HCT116 (cell line): ENCODE measurements around the gene ATP4A. TPM values are rescaled to one million over a fixed set of nuclear protein-coding genes. Genes with fewer than 3 reads are reported as not detected.

Experiments
- ATAC-seq: fragments of 200-7000 bp; cut with Tn5 transposase; 2 replicates; pipeline ENCODE4 v1.9.1; 2020; ENCODE audit warnings: mild to moderate bottlenecking, moderate library complexity
- BruUV-seq: library from RNA; stranded (reverse); fragments of 400-500 nt; replicated peaks from 2 replicates; lab custom pipeline; 2021; lab: Mats Ljungman, UMichigan
- CTCF ChIA-PET: fragments of 300-600 bp; sonication (Branson Sonifier 250); formaldehyde crosslinking; loops from one replicate; lab custom pipeline; 2021; ENCODE audit warnings: antibody characterized with exemption; lab: Charles Lee
- POLR2A ChIA-PET: fragments of 300-600, 350-600 bp; sonication (Branson Sonifier 250); formaldehyde crosslinking; loops from one replicate; lab custom pipeline; 2021; ENCODE audit warnings: antibody characterized with exemption; lab: Charles Lee
- RAD21 ChIA-PET, 2 experiments: fragments of 300-600 bp; sonication (Branson Sonifier 250); formaldehyde crosslinking; loops; one replicate each; lab custom pipeline; 2023; ENCODE audit warnings: low total read pairs in 2 of 2; ENCODE audit not compliant: uncharacterized antibody in 2 of 2, unreplicated experiment in 2 of 2, low non-redundant PET in 1 of 2; lab: Charles Lee
- DNase-seq: peaks from one replicate; pipeline ENCODE4 v3.0.0-alpha.2; 2010; ENCODE audit warnings: low read depth, low spot score
- H2AFZ ChIP-seq: fragments of 200-600 bp; shearing (Covaris generic), sonication (generic); 2 replicates; pipeline ENCODE4 v1.6.1; 2017; ENCODE audit warnings: low read depth, mixed run types, mixed read lengths, antibody characterized with exemption, low read length; ENCODE audit not compliant: poor library complexity, severe bottlenecking
- H3K27ac ChIP-seq: 2 replicates; pipeline ENCODE4 v1.5.1; 2012; ENCODE audit warnings: low read depth, low read length
- H3K27me3 ChIP-seq: fragments of 200-600 bp; sonication (generic); 2 replicates; pipeline ENCODE4 v1.6.1; 2016; ENCODE audit warnings: mixed run types, low read length, mixed read lengths; ENCODE audit not compliant: insufficient read depth
- H3K36me3 ChIP-seq, 2 experiments: fragments of 200-500 bp in 1 of 2; fragments of 200-600 bp in 1 of 2; sonication (Bioruptor generic) in 1 of 2; sonication (generic) in 1 of 2; 2 replicates each; pipeline versions ENCODE4 v1.5.1 to v1.6.1; 2014 to 2016; ENCODE audit warnings: low read length in 2 of 2, inconsistent platforms in 1 of 2, mixed read lengths in 1 of 2, mixed run types in 1 of 2; ENCODE audit not compliant: insufficient read depth in 2 of 2, control insufficient read depth in 1 of 2
- H3K4me1 ChIP-seq, 2 experiments: fragments of 200-600 bp in 1 of 2; sonication (generic) in 1 of 2; 2 replicates each; pipeline versions ENCODE4 v1.5.1 to v1.6.1; 2012 to 2017; ENCODE audit warnings: low read length in 2 of 2, inconsistent platforms in 1 of 2, mild to moderate bottlenecking in 1 of 2, mixed read lengths in 1 of 2, mixed run types in 1 of 2, moderate library complexity in 1 of 2; ENCODE audit not compliant: insufficient read depth in 2 of 2, control insufficient read depth in 1 of 2
- H3K4me2 ChIP-seq: fragments of 200-600 bp; sonication (generic); 2 replicates; pipeline ENCODE4 v1.6.1; 2017; ENCODE audit warnings: mixed run types, low read length, mixed read lengths
- H3K4me3 ChIP-seq, 2 experiments: fragments of 200-600 bp in 1 of 2; sonication (generic) in 1 of 2; replicated peaks in 1 of 2; 2 replicates each; pipeline ENCODE4 v1.5.1; 2011 to 2016; ENCODE audit warnings: low read length in 2 of 2, control low read depth in 1 of 2, low read depth in 1 of 2, mild to moderate bottlenecking in 1 of 2, mixed read lengths in 1 of 2, mixed run types in 1 of 2
- H3K79me2 ChIP-seq: fragments of 200-600 bp; sonication (generic); 2 replicates; pipeline ENCODE4 v1.6.1; 2017; ENCODE audit warnings: mild to moderate bottlenecking, mixed run types, low read length, moderate library complexity, mixed read lengths; ENCODE audit not compliant: insufficient read depth
- H3K9ac ChIP-seq: fragments of 200-600 bp; sonication (generic); 2 replicates; pipeline ENCODE4 v1.6.1; 2016; ENCODE audit warnings: low read length, mixed read lengths
- H3K9me2 ChIP-seq: fragments of 200-600 bp; sonication (generic), shearing (Covaris generic); 2 replicates; pipeline ENCODE4 v1.6.1; 2017; ENCODE audit warnings: mixed run types, mild to moderate bottlenecking, moderate library complexity; ENCODE audit not compliant: insufficient read depth
- H3K9me3 ChIP-seq, 2 experiments: fragments of 200-500 bp in 1 of 2; fragments of 200-600 bp in 1 of 2; sonication (Bioruptor generic) in 1 of 2; sonication (generic) in 1 of 2; 2 replicates each; pipeline ENCODE4 v1.6.1; 2014 to 2017; ENCODE audit warnings: low read length in 2 of 2, mixed read lengths in 2 of 2, inconsistent platforms in 1 of 2, low read depth in 1 of 2, mild to moderate bottlenecking in 1 of 2, mixed run types in 1 of 2, moderate library complexity in 1 of 2; ENCODE audit not compliant: control insufficient read depth in 1 of 2, insufficient read depth in 1 of 2
- H4K20me1 ChIP-seq: fragments of 200-600 bp; sonication (generic), shearing (Covaris generic); 2 replicates; pipeline ENCODE4 v1.6.1; 2017; ENCODE audit warnings: mixed run types, mild to moderate bottlenecking, moderate library complexity; ENCODE audit not compliant: insufficient read depth
- CBX3 ChIP-seq: IDR thresholded peaks from 2 replicates; pipeline ENCODE4 v1.6.1; 2012; ENCODE audit warnings: low read depth
- EZH2phosphoT487 ChIP-seq: fragments of 200-600 bp; IDR thresholded peaks from 2 replicates; pipeline ENCODE4 v1.6.1; 2018; ENCODE audit warnings: antibody characterized with exemption, borderline replicate concordance
- JUND ChIP-seq: IDR thresholded peaks from 2 replicates; pipeline ENCODE4 v1.6.1; 2012
- POLR2A ChIP-seq: IDR thresholded peaks from 2 replicates; pipeline ENCODE4 v1.7.0; 2011; ENCODE audit warnings: borderline replicate concordance; ENCODE audit not compliant: insufficient read depth, insufficient read length; ENCODE audit errors: extremely low read depth
- POLR2AphosphoS5 ChIP-seq: IDR thresholded peaks from 2 replicates; pipeline ENCODE4 v1.6.1; 2011; ENCODE audit warnings: mild to moderate bottlenecking, low read depth, low read length, moderate library complexity
- RAD21 ChIP-seq: IDR thresholded peaks from 2 replicates; pipeline ENCODE4 v1.6.1; 2012; ENCODE audit warnings: low read depth, mild to moderate bottlenecking
- SIN3A ChIP-seq: IDR thresholded peaks from 2 replicates; pipeline ENCODE4 v1.6.1; 2012; ENCODE audit warnings: low read depth
- SP1 ChIP-seq: IDR thresholded peaks from 2 replicates; pipeline ENCODE4 v1.6.1; 2012; ENCODE audit warnings: low read depth
- TCF7L2 ChIP-seq: IDR thresholded peaks from 2 replicates; pipeline ENCODE4 v1.7.0; 2011; ENCODE audit warnings: borderline replicate concordance, inconsistent platforms; ENCODE audit not compliant: insufficient read depth, insufficient read length; ENCODE audit errors: extremely low read depth
- YY1 ChIP-seq: IDR thresholded peaks from 2 replicates; pipeline ENCODE4 v1.6.1; 2011; ENCODE audit warnings: low read length, low read depth, moderate library complexity, mild to moderate bottlenecking; ENCODE audit not compliant: insufficient replicate concordance; ENCODE audit errors: extremely low read depth
- ZFX ChIP-seq: fragments of 450-650 bp; IDR thresholded peaks from 2 replicates; pipeline ENCODE4 v1.6.1; 2017
- ZNF274 ChIP-seq: fragments of 200-500 bp; sonication (Bioruptor generic); IDR thresholded peaks from 2 replicates; pipeline ENCODE4 v1.6.1; 2014; ENCODE audit warnings: mild to moderate bottlenecking, low read depth, low read length, inconsistent platforms
- intact Hi-C: fragments of 100-400 bp; cut with micrococcal nuclease; formaldehyde crosslinking; loops from 2 replicates; pipeline ENCODE4 v1.10.0; 2022
- total RNA-seq: library from RNA; stranded (reverse); gene quantifications from one replicate; pipeline ENCODE4 v1.2.1, GENCODE V29; 2021; ENCODE audit not compliant: unreplicated experiment
- TF ChIP-seq, protein P1 (sequence below), 3 experiments: fragments of 200-600 bp in 1 of 3; sonication (generic) in 1 of 3; IDR thresholded peaks in 2 of 3; conservative IDR thresholded peaks in 1 of 3; 2 replicates each; pipeline ENCODE4 v1.5.1; 2012 to 2017; ENCODE audit warnings: low read depth in 2 of 3, low read length in 2 of 3, antibody characterized with exemption in 1 of 3, borderline replicate concordance in 1 of 3, control low read depth in 1 of 3, mild to moderate bottlenecking in 1 of 3, mixed read lengths in 1 of 3, mixed run types in 1 of 3, moderate library complexity in 1 of 3; ENCODE audit not compliant: insufficient read depth in 1 of 3
- TF ChIP-seq, protein P2 (sequence below): IDR thresholded peaks from 2 replicates; pipeline ENCODE4 v1.6.1; 2012; ENCODE audit warnings: low read depth

ATP4A gene
- total RNA-seq, 1 experiment from 2014 or later: 0.27 TPM

DNA sequence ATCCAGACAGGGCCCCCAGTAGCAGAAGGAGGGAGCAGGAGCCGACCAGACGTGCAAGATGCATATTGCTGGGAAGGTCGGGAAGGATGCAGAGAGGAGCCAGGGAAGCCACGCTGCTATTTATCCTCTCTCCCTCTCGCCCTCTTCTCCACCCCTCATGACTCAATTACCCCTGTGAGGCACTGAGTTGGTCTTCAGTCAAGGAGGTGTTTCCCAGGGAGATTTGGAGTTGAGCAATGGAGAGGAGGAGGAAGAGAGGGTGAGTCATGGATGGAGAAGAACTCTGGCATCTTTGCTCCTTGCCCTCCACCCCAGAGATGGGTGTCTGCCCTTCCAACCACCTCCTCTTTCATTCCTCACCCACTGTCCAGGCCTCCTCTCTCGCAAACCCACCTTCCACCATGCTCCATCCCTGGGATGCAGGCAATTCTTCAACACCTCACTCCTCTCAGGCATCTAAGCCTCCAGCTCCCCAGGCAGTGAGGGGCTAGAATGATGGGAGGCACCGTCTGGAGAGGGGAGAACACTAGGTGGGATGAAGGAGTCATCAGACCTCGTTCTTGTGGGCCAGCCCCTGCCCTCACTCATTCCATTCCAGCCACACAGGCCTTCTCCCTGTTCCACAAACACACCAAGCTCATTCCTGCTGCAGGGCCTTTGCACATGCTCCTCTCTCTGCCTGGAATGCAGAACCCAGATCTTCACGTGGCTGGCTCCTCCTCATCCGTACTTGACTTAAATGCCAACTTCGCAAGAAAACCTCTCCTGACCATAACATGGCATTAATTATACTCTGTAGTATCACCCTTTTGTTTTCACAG is 35.0 kb downstream of the ATP4A start, which contains the start of gene SBSN (continued):
- TF ChIP-seq POLR2AphosphoS5 (no peak), ZFX (no peak), CBX3 (no peak), TCF7L2 (no peak)
- TF ChIP-seq, all 23 proteins: peak for 0

DNA sequence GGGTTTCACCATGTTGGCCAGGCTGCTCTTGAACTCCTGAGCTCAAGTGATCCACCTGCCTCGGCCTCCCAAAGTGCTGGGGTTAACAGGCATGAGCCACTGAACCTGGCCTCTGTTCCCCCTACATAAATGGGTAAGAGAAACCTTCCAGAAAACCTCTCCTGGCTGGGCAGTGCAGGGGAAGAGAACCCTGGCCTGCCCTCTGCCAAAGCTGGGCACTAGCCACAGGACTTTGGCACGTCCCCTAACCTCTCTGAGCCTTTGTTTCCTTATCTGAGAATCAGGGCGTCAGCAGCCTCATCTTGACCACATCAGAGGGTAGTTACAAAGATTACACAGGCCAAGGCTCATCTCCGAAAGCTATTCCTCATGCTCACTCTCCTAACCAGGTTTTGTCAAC is 37.6 kb downstream of the ATP4A start:
- intact Hi-C loops: no loop called here
- RAD21 ChIA-PET: no interaction called here
- H3K4me1 ChIP-seq: peaks cover 0 to 8% of the 10 kb centered on the region in 2 experiments; a peak in 2 of 4 replicates

More for the DNA sequence above, 37.6 kb downstream of the ATP4A start:
- BruUV-seq: no TSS peak
- ATAC-seq (no peak), DNase-seq (no peak)
- H3K9me3 ChIP-seq: no peaks in the 10 kb centered on the region
- ChIA-PET POLR2A (interaction anchor here (1.0 kb wide), 1 partner anchor 15 kb away, joined by 3 read pairs; no protein-coding TSS in a partner anchor), CTCF (interaction anchor here (0.8 kb wide), 1 partner anchor 23 kb away, joined by 3 read pairs; no protein-coding TSS in a partner anchor)
- H3K9ac ChIP-seq: no peak overlapping the region
- no peaks in the 10 kb centered on the region for H3K9me2 ChIP-seq
- no peaks in the 10 kb centered on the region for H3K36me3 ChIP-seq
- H3K27ac ChIP-seq: no peak overlapping the region
- H3K4me3 ChIP-seq: no peak overlapping the region
- H4K20me1 ChIP-seq: no peaks in the 10 kb centered on the region
- H3K79me2 ChIP-seq: no peaks in the 10 kb centered on the region
- no peak overlapping the region for H3K4me2 ChIP-seq
- H3K27me3 ChIP-seq: no peaks in the 10 kb centered on the region
- no peak for TF ChIP-seq SIN3A
- TF ChIP-seq, protein P1, sequence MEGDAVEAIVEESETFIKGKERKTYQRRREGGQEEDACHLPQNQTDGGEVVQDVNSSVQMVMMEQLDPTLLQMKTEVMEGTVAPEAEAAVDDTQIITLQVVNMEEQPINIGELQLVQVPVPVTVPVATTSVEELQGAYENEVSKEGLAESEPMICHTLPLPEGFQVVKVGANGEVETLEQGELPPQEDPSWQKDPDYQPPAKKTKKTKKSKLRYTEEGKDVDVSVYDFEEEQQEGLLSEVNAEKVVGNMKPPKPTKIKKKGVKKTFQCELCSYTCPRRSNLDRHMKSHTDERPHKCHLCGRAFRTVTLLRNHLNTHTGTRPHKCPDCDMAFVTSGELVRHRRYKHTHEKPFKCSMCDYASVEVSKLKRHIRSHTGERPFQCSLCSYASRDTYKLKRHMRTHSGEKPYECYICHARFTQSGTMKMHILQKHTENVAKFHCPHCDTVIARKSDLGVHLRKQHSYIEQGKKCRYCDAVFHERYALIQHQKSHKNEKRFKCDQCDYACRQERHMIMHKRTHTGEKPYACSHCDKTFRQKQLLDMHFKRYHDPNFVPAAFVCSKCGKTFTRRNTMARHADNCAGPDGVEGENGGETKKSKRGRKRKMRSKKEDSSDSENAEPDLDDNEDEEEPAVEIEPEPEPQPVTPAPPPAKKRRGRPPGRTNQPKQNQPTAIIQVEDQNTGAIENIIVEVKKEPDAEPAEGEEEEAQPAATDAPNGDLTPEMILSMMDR (IDR thresholded peaks at IDR 0.05 in 2 of 3, conservative IDR thresholded peaks at IDR 0.05 in 1 of 3; ENCODE audit: borderline replicate concordance in 1 of 3, insufficient read depth in 1 of 3, low read depth in 2 of 3, low read length in 2 of 3): no peak
- no peak for TF ChIP-seq JUND
- TF ChIP-seq, protein P2, sequence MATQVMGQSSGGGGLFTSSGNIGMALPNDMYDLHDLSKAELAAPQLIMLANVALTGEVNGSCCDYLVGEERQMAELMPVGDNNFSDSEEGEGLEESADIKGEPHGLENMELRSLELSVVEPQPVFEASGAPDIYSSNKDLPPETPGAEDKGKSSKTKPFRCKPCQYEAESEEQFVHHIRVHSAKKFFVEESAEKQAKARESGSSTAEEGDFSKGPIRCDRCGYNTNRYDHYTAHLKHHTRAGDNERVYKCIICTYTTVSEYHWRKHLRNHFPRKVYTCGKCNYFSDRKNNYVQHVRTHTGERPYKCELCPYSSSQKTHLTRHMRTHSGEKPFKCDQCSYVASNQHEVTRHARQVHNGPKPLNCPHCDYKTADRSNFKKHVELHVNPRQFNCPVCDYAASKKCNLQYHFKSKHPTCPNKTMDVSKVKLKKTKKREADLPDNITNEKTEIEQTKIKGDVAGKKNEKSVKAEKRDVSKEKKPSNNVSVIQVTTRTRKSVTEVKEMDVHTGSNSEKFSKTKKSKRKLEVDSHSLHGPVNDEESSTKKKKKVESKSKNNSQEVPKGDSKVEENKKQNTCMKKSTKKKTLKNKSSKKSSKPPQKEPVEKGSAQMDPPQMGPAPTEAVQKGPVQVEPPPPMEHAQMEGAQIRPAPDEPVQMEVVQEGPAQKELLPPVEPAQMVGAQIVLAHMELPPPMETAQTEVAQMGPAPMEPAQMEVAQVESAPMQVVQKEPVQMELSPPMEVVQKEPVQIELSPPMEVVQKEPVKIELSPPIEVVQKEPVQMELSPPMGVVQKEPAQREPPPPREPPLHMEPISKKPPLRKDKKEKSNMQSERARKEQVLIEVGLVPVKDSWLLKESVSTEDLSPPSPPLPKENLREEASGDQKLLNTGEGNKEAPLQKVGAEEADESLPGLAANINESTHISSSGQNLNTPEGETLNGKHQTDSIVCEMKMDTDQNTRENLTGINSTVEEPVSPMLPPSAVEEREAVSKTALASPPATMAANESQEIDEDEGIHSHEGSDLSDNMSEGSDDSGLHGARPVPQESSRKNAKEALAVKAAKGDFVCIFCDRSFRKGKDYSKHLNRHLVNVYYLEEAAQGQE: no peak
- no peak for TF ChIP-seq ZNF274
- TF ChIP-seq TCF7L2: no peak
- no peak for TF ChIP-seq EZH2phosphoT487
- TF ChIP-seq RAD21: no peak
- no peak for TF ChIP-seq YY1
- TF ChIP-seq ZFX: no peak
- TF ChIP-seq POLR2A: no peak
- no peak for TF ChIP-seq SP1
- TF ChIP-seq, all 23 proteins: peak for 0
- H2AFZ ChIP-seq: no peak overlapping the region
